Measurements from ENCODE around the gene NOXA1.
A peak's percentile ranks its signal among the peaks of the same experiment; 100 is the strongest.
"Not testable (repeated sequence)": the region's sequence is repeated elsewhere in the genome, so short reads cannot be mapped to it uniquely, and the experiment has no call there.

NOXA1 gene, protein sequence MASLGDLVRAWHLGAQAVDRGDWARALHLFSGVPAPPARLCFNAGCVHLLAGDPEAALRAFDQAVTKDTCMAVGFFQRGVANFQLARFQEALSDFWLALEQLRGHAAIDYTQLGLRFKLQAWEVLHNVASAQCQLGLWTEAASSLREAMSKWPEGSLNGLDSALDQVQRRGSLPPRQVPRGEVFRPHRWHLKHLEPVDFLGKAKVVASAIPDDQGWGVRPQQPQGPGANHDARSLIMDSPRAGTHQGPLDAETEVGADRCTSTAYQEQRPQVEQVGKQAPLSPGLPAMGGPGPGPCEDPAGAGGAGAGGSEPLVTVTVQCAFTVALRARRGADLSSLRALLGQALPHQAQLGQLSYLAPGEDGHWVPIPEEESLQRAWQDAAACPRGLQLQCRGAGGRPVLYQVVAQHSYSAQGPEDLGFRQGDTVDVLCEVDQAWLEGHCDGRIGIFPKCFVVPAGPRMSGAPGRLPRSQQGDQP

DNA sequence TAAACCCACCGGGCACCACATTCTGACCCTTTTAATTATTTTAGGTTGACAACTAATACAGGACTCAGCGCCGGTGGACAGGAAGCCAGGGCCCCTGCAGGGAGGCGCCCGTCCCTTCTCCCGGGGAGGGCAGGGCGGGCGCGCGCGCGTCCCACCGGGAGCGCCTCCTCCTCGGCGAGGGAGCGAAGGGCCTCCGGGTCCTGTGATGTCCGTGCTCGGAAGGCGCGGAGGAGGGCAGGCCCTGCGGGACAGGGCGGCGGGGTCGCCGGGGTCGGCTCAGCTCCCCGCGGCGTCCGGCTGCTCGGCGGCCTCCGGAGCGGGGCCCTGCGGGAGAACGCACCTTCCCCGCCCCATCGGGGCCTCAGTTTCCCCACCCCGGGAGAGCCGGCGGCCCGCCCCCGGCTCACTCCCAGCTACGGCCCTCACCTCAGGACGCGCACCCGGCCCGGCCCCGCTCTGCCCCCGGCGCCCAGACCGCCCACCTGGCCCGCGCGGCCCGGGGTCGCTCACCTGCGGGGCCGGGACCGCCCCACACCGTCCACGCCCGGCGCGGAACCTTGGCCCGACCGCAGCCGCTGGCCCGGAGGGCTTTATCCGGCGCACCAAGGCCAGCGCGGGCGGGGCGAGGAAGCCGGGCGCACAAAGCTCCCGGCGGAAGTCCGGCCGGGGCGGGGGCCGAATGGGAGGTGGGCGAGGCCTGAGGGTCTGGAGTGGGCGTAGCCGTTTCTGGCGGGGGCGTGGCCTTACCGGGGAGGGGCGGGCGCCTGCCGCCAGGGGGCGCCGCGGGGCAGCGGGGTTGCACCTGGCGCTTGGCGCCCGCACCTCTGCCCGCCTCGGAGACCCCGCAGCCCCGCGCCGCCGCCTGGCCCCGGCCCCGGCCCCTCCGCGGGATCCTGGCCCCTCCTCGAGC lies at the start of gene NOXA1, which contains the start of gene EXD3:
Gene NOXA1, plus strand, starts transcription at position 790 of the 910 bp plus-strand sequence. CDS start 137 bp downstream, outside the sequence.
Gene EXD3, minus strand, starts transcription at position 559 of the 910 bp plus-strand sequence. CDS start 27,805 bp downstream, outside the sequence.
- DNase-seq, result peak; percentile 90

DNA sequence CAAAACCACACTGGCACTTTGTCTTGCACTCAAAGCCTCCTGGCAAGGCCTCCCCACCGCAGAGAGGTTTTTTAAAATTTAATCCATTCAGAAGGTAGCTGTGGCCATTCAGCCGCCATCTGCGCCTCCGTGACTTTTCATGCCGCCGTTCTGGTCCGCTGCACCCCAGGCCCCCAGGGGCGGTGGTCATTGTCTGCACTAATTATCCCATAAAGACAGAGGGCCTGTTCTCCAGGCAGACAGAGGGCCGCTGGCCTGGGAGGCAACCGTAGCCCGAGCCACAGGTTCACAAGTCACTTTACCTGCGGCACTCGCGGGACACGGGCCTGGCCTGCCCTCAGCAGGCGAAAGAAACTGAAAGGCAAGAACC lies 49.6 kb upstream of the NOXA1 start:
- no peak for DNase-seq

DNA sequence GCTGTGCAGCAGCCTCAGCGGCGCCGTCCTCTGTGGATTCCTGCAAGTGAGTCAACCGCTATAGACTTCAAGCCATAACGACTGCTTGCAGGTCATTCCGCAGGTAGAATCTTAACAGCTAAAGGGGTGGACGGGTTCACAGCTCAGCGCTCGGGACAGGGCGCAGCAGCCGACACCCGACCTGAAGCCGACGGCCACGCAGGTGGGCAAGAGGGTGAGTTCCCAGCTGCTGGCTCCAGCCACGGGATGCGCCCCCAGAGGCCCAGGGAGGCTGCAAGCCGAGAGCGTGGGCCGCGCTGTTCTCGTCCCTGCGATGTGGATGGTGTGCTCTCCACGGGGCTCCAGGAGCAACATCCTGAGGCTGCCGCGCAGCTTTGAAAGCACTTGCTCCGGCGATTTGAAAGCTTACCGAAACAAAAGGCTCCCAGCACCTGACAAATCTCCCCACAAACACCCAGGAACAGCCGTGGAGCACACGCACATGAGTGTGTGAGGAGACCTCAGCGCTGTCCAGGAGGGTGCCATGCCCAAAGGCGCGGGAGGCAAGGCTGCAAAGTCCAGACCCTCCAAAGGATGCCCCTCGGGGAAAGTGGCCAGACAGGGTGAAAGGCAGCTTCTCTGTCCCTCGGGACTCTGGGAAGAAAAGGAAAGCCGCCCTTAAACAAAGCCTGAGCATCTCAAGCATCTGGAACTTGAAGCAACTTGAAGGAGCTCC lies 48.9 kb upstream of the NOXA1 start:
- no peak for DNase-seq

DNA sequence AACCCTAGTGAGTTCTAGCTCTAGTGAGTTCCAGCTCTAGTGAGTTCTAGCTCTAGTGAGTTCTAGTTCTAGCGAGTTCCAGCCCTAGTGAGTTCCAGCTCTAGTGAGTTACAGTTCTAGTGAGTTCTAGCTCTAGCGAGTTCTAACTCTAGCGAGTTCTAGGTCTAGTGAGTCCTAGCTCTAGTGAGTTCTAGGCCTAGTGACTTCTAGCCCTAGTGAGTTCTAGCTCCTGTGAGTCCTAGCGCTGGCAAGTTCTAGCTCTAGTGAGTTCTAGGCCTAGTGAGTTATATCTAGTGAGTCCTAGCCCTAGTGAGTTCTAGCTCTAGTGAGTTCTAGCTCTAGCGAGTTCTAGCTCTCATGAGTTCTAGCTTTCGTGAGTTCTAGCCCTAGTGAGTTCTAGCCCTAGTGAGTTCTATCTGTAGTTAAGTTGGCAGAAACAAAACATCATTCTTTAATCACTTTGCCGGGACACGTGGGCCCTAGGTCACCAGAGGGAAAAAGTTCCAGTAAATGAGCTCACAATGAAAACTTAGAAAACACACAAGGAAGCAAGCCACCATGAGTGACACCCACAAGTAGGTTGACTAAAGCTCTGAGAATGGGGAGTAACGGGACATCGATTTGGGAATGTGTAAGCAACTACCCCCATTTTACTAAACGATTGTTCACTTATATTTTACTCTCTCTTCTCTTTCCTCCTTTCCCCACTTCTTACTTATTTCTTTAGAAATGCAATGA lies 47.7 kb upstream of the NOXA1 start:
- DNase-seq, result no peak

DNA sequence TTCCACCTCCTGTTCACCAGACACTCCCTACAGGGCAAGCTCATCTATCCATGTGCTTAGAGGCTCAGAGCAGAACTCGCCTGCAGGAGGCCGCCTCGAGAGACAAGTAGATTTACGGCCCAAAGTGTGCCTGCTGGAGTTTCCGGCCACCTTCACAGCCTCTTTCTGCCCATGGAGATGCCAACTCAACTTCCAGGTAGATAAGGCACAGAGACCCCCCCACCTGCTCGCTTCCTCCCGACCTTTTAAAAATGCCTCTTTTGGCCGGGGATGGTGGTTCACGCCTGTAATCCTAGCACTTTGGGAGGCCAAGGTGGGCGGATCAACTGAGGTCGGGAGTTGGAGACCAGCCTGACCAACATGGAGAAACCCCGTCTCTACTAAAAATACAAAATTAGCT lies 46.8 kb upstream of the NOXA1 start:
- DNase-seq, result no peak

DNA sequence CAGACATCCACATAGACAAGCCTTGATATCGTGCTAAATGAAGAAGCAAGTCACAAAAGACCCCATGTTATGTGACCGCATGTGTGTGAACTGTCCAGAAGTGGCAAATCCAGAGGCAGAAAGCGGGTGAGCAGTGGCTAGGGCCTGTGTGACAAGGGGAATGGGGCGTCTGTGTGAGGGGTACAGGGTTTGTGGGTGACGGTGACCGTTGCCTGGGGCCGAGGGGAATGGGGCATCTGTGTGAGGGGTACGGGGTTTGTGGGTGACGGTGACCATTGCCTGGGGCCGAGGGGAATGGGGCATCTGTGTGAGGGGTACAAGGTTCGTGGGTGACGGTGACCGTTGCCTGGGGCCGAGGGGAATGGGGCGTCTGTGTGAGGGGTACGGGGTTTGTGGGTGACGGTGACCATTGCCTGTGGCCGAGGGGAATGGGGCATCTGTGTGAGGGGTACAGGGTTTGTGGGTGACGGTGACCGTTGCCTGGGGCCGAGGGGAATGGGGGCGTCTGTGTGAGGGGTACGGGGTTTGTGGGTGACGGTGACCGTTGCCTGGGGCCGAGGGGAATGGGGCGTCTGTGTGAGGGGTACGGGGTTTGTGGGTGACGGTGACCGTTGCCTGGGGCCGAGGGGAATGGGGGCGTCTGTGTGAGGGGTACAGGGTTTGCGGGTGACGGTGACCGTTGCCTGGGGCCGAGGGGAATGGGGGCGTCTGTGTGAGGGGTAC lies 44.3 kb upstream of the NOXA1 start:
- not testable (repeated sequence) for DNase-seq

DNA sequence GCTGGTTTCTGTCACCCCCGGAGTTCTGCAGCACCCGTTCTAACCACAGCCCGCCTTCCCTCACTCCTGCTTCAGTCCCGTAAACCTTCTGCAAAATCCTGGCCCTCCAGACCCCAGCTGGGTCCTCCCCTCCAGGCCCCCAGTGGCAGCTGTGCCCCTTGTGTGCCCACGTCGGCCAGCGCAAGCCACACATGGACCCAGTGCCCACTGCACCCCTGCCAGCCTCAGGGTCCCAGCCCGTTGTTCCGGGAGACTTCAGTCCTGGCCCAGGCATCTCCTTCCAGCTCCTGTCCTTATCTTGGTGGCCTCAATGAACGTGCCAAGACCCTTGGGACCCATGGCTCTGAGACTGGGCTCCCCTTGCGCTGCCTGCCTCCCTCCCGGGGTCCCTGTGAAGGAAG lies 43.4 kb upstream of the NOXA1 start:
- DNase-seq, result no peak

DNA sequence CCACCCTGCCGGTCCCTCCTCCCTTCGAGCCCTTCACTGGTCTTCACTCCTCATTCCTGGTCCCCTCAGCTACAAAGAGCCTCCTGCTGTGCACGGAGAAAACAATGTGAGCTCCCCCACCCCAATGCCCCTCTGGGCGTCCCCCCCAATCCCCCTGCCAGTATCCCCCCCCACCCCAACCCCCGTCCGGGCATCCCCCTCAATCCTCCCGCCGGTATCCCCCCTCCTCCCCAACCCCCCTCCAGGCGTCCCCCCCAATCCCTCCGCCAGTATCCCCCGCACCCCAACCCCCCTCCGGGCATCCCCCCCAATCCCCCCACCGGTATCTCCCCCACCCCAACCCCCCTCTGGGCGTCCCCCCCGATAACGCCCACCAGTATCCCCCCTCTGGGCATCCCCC lies 43.0 kb upstream of the NOXA1 start:
- no peak for DNase-seq

DNA sequence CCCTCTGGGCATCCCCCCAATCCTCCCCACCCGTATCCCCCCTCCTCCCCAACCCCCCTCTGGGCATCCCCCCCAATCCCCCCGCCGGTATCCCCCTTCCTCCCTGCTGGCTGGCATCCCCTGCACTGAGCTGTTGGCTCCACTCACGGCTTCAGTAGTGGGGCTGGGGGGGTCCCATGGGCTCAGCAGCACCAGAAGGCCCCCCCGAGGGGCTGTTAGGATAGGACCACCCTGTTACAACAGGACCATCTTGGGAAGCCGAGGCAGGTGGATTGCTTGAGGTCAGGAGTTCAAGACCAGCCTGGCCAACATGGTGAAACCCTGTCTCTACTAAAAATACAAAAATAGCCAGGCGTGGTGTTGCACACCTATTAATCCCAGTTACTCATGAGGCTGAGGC lies 42.6 kb upstream of the NOXA1 start:
- DNase-seq, result no peak

DNA sequence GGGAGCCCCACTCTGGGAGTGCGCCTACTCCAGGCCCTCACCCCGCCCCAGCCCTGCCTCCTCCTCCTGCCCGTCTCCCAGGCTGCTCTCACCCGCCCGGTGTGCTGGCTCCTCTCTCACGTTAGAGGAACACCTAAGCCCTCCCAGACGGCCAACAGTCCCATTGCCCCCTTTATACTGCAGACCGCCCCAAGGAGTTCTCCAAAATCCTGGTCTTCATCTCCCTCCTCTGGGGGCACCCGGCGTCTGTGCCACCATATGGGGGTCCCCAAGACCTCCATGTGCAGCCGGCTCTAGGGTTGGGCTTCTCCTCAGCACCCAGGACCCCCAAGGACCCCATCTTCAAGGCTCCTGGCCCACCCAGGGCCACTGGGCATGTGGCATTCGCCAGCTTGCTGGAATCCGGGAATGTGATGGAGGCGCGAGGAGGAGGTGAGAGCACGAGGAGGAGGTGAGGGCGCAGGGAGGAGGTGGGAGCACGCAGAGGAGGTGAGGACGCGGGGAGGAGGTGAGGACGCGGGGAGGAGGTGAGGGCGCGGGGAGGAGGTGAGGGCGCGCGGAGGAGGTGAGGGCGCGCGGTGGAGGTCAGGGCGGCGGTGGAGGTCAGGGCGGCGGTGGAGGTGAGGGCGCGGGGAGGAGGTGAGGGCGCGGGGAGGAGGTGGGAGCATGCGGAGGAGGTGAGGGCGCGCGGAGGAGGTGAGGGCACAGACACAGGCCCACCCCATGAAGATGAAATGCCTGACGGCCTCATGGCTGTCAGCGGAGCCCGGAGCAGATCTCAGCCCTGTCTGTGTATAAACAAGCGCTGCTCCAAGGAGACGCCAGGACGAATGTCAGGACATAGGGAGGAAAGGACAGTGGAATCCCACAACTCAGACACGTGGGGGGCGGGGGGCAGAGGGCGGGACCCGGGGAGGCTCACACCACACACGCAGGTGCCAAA lies 41.4 kb upstream of the NOXA1 start:
- no peak for DNase-seq

DNA sequence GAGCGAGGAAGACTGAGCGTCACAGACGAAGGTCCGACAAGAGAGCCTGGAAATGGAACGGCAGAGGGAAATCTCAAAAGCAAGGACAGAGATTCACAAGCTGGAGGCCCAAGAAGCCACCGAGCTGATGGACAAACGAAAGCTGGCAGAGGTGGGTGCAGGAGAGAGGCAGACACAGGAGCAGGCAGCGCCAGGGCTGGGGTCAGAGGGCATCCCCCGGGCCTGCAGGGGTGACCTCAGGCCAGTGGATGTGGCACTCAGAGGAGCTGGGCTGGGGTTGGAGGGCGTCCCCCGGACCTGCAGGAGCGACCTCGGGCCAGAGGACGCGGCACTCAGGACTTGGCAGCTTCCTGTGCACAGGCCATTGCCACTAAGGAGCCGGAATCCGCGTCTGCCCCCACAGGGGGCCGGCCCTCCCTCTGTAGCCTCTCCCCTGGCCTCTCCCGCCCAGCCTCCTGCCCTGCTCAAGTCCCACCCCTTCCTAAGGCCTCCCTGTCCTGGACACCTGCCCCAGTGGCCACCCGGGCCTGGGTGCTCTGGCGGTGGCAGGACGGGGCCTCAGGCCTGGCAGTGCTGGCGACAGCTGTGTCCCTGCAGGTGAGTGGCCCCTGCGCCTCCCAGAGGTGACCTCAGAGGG lies 40.6 kb upstream of the NOXA1 start:
- no peak for DNase-seq

DNA sequence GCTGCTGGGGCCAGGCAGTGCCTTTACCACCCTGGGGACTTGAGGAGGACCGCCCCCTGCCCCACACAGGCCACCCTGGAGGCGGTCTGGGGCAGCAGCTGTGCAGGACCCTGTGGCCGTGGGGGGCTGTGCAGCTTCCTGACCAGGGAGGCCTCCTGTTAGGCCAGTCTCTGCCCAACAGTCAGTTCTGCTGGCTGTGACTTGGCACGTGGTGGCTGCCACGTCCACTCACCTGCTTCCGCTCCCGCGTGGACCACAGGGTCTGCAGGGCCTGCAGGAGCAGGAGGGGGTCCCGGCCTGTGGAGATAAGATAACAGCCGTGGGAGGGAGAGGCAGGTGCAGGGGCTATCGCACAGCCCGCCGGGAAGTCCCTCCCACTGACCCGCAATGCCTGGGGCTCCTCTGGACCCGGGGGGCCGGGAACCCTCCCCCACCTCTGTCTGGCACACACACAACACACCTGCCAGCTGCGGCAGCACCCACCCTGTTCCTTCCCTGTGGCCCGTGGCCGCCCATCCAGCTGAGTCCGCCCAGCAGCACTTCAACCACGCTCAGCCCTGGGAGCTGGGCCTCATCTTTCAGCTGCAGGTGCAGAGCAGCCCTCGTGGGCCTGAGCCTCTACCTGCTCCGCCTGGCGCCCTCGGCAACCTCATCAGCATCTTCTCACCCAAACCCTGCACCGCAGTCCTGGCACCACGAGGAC lies 40.0 kb upstream of the NOXA1 start:
- DNase-seq, result no peak

DNA sequence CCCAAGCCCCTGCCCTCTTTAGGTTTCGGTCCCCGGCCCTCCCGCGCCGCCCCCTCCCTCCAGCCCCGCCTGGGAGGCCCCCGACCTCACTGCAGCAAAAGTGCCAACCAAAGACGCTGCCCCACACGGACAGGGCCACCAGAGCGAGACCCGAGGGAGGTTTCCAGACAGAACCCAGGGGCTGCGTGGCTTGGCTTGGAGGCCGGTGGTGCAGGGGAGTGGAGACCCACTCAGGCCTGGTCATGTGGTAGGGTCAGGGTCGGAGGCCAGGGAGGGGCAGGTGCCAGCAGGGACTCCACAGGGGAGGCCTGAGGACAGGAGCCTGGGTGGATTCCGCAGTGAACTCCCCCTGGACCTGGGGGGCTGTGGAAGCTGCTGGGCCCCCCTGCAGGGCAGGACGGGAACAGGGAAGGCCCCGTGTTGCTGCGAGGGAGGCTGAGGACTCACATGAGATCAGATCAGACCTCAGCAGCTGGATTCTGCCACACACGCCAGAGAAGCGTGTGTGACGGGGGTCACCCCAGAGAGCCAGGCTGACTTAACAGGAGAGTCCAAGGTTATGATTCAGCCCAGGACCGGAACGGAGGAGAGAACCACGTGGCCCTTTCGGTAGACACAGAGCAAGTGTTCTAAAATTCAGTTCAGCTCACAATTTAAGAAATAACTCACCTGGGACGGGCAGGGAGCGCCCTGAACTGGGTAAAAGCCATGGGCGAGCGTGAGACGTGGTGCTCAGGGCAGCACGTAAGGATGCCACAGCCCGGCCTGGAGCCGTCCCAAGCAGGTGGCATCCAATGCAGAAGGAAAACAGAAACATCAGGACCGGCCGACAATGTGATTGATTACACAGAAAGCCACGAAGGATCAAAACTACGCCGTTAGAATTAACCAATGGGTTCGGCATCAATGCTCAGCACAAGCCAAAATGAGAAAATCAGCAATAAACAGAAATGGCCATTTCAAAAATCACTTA lies 39.1 kb upstream of the NOXA1 start:
- DNase-seq, result no peak

DNA sequence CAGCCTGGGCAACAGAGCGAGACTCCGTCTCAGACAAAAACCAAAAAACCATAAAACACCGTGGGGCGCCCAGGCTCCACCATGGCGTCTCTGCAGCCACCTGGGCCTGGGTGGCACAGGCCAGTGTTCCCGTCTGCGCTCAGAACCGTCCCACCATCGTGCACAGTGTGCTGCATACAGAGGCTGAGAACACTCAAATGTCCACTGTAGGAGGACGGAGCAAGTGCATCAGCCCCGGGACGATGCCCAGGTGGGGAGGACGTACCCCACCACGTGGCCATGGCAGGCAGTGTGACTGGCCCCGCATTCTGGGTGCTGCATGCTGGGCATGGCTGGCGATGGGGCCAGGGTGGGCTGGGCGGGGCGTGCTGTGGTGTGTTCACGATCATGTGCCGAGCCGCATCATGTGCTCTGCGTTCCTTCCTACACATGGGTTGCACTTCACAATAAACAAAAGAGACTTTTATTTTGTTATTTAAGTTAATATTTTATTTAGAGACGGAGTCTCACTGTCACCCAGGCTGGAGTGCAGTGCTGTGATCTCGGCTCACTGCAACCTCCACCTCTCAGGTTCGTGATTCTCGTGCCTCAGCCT lies 38.0 kb upstream of the NOXA1 start:
- no peak for DNase-seq

DNA sequence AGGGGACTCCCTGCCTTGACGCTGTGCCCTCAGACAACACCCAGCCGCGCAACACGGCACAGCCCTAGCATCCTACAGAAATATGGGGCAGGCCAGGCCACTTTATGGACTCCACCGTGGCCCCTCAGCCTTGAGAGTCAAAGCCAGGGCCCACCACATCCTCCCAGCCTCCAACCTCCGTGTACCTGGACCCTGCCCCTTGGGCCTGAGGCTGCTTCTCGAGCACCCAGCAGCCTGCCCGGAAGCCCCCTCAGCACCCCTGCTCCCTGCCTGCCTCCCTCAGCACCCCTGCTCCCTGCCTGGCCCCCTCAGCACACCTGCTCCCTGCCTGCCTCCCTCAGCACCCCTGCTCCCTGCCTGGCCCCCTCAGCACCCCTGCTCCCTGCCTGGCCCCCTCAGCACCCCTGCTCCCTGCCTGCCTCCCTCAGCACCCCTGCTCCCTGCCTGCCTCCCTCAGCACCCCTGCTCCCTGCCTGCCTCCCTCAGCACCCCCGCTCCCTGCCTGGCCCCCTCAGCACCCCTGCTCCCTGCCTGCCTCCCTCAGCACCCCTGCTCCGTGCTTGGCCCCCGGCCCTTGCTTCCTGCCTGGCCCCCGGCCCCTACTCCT lies 36.6 kb upstream of the NOXA1 start:
- not testable (repeated sequence) for DNase-seq

DNA sequence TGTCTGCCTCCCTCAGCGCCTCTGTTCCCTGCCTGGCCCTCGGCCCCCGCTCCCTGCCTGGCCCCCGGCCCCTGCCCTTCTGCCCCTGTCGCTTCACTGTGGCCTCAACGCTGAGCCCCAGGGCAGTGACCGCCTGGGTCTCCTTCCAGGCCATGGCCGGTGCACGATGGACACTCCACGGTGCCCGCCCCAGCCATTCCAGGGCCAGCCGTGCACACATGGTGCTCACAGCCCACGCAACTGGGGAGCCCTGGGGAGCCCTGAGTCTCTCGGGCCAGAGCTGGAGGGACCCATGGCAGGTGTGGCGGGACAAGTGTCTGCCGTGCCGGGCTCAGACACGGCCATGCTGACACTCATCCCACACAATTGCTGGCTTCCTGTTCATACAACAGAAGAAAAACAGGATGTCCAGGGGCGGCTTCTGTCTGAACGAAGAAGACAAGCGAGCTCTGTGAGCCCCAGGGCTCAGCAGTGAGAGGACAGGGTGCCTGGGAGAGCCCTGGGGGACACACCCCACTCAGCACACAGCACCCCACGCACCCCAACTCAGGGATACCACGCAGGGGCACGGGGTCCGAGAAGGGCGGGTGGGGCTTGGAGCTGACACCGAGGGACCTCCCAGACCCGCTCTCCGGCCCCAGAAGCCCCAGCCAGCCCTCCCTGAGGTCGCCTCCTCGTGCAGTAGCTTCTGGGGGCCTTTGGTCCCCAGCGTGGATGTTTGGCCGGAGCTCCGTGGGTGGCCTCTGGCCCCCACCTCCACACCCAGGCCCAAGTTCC lies 35.9 kb upstream of the NOXA1 start:
- no peak for DNase-seq
